Measurements from ENCODE around the gene SHISA4. TPM values are rescaled to one million over a fixed set of nuclear protein-coding genes. Genes with fewer than 3 reads are reported as not detected.

Gene SHISA4
- total RNA-seq, 1 experiment from 2014 or later = 6.3 TPM

DNA sequence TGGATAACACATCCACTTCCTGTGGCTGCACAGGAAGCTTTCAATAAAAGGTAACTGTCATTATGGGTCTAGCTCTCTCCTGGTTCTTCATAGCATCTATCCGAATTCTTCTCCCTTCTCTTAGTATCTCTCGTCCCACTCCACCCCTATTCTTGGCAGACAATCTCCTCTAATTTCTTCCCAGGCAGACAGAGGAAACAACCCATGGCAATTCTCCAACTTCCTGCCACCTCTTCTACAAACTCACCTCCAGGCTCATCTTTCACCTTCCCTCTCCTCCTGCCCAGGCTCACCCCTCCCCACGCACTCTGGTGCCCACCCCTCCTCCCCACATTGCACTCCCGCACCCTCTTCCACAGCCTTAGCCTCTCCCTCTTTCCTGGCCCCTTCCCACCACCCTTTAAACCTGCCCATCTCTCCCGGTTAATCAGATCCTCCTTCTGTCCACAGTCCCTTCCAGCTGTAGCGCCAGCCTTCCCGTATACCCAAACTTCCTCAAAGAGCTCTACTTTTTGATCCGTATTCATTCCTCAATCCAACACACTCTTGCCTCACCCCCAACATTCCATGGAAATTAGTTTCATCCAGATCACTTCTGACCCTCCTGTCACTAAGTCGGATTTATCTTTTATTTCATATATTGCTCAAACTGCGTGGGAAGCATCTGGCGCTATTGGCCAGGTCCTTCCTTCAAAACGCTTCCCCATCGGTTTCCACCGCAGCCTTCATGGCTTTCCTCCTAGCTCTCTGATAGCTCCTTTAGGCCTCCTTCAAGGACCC, 25.9 kb downstream of the SHISA4 start:
- DNase-seq (ENCODE audit: low spot score) = no peak
- POLR2A ChIA-PET = no interaction called here

GRCh38 chr1:201916649-201917249, 28.1 kb downstream of the SHISA4 start:
- H3K4me1 Mint-ChIP-seq = peaks cover 12% of the 10 kb centered on the region
- H3K36me3 Mint-ChIP-seq = no peaks in the 10 kb centered on the region
- CTCF ChIA-PET = interaction anchor here (0.6 to 3.1 kb wide), 3 partner anchors 21 to 30 kb away, joined by 3 to 15 read pairs (median 3); partner anchors contain the start of gene LMOD1
- no peaks in the 10 kb centered on the region for H3K9me3 Mint-ChIP-seq
- no peaks in the 10 kb centered on the region; the same call in 1 of the 2 replicates for H3K27me3 Mint-ChIP-seq (ENCODE audit: low read depth)
- H3K27ac Mint-ChIP-seq = peak overlapping the region; percentile 45; the same call in 1 of the 2 replicates
- DNase-seq (ENCODE audit: low spot score) = no peak
- no peak overlapping the region for H3K4me3 Mint-ChIP-seq
- no peak for ATAC-seq
- POLR2A ChIA-PET = no interaction called here
- TF ChIP-seq FOXK1 (CRISPR knock-in tag; IDR thresholded peaks at IDR 0.05) (no peak), ESRRA (CRISPR knock-in tag; IDR thresholded peaks at IDR 0.05; ENCODE audit: borderline replicate concordance) (no peak), ZNF281 (CRISPR knock-in tag; IDR thresholded peaks at IDR 0.05) (no peak), TEAD1 (CRISPR knock-in tag; IDR thresholded peaks at IDR 0.05) (no peak), PRRX2 (CRISPR knock-in tag; IDR thresholded peaks at IDR 0.05) (no peak), CBFB (CRISPR knock-in tag; IDR thresholded peaks at IDR 0.05; ENCODE audit: low read depth) (no peak), ARID4B (CRISPR knock-in tag; IDR thresholded peaks at IDR 0.05; ENCODE audit: borderline replicate concordance) (no peak), TCF7 (CRISPR knock-in tag; IDR thresholded peaks at IDR 0.05; ENCODE audit: low read depth) (no peak), ZBTB43 (CRISPR knock-in tag; IDR thresholded peaks at IDR 0.05) (no peak), MXD4 (CRISPR knock-in tag; IDR thresholded peaks at IDR 0.05; ENCODE audit: borderline replicate concordance) (no peak), ZNF416 (CRISPR knock-in tag; IDR thresholded peaks at IDR 0.05) (no peak), IRF1 (CRISPR knock-in tag; IDR thresholded peaks at IDR 0.05) (no peak), SOX15 (CRISPR knock-in tag; IDR thresholded peaks at IDR 0.05) (no peak), TEAD4 (CRISPR knock-in tag; IDR thresholded peaks at IDR 0.05) (no peak)
- TF ChIP-seq, protein P1, sequence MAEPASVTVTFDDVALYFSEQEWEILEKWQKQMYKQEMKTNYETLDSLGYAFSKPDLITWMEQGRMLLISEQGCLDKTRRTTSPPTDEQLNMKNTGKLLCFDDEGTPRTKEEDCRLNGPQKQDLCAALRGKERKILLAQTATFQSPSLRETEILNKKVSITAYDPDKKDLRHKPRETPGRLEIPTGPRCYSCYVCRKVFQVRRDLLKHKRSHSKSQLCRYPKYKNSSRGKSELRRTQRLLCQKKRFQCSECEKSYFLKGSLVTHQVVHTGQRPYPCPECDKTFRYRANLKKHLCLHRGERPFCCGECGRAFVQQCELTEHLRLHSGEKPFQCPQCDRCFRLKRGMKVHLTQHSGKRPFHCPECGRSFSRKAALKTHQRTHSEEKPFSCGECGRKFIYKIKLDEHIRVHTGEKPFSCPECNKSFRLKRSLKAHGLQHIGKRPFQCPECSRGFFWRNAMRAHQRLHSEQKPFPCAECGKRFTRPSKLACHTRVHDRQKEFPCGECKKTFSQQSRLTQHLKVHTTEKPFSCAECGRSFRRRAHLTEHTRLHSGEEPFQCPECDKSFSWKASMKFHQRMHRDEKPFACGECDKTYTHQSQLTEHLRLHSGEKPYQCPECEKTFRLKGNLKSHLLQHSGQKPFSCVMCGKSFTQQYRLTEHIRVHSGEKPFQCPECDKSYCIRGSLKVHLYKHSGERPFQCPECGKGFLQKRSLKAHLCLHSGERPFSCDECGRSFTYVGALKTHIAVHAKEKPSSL (CRISPR knock-in tag; conservative IDR thresholded peaks at IDR 0.05) = no peak
- TF ChIP-seq, protein P2, sequence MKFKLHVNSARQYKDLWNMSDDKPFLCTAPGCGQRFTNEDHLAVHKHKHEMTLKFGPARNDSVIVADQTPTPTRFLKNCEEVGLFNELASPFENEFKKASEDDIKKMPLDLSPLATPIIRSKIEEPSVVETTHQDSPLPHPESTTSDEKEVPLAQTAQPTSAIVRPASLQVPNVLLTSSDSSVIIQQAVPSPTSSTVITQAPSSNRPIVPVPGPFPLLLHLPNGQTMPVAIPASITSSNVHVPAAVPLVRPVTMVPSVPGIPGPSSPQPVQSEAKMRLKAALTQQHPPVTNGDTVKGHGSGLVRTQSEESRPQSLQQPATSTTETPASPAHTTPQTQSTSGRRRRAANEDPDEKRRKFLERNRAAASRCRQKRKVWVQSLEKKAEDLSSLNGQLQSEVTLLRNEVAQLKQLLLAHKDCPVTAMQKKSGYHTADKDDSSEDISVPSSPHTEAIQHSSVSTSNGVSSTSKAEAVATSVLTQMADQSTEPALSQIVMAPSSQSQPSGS (CRISPR knock-in tag; IDR thresholded peaks at IDR 0.05; ENCODE audit: borderline replicate concordance, low read depth) = no peak

More for the DNA sequence above, 25.9 kb downstream of the SHISA4 start:
- CTCF ChIA-PET = interaction anchor here (1.2 kb wide), 2 partner anchors 19 to 30 kb away, joined by 3 to 6 read pairs; no protein-coding TSS in a partner anchor
- H3K27ac Mint-ChIP-seq = no peak overlapping the region
- H3K9me3 Mint-ChIP-seq = no peaks in the 10 kb centered on the region
- no peaks in the 10 kb centered on the region for H3K36me3 Mint-ChIP-seq
- no peak for ATAC-seq
- TF ChIP-seq ELF4 (CRISPR knock-in tag; IDR thresholded peaks at IDR 0.05; ENCODE audit: low read depth) (no peak), IRF2 (CRISPR knock-in tag; IDR thresholded peaks at IDR 0.05; ENCODE audit: borderline replicate concordance, low read depth) (no peak), SMAD4 (CRISPR knock-in tag; IDR thresholded peaks at IDR 0.05) (no peak), KAT7 (CRISPR knock-in tag; IDR thresholded peaks at IDR 0.05; ENCODE audit: borderline replicate concordance) (no peak), ZNF396 (CRISPR knock-in tag; IDR thresholded peaks at IDR 0.05; ENCODE audit: borderline replicate concordance) (no peak), SOX15 (CRISPR knock-in tag; IDR thresholded peaks at IDR 0.05) (no peak)
- TF ChIP-seq, protein P3, sequence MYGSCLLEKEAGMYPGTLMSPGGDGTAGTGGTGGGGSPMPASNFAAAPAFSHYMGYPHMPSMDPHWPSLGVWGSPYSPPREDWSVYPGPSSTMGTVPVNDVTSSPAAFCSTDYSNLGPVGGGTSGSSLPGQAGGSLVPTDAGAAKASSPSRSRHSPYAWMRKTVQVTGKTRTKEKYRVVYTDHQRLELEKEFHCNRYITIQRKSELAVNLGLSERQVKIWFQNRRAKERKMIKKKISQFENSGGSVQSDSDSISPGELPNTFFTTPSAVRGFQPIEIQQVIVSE (CRISPR knock-in tag; IDR thresholded peaks at IDR 0.05; ENCODE audit: borderline replicate concordance) = no peak
- H3K4me3 Mint-ChIP-seq = no peak overlapping the region
- no peaks in the 10 kb centered on the region for H3K27me3 Mint-ChIP-seq (ENCODE audit: low read depth)
- peaks cover 14% of the 10 kb centered on the region for H3K4me1 Mint-ChIP-seq
